Bronchial epithelial cell (primary cell): ENCODE measurements around the gene ZNF860. TPM values are rescaled to one million over a fixed set of nuclear protein-coding genes. Genes with fewer than 3 reads are reported as not detected.
A peak's percentile ranks its signal among the peaks of the same experiment; 100 is the strongest.

ENCODE experiments used
- DNase-seq: peaks from one replicate; pipeline ENCODE4 v3.0.0-alpha.2; 2010; ENCODE audit warnings: low read depth
- FAIRE-seq: peaks from 2 replicates; lab custom pipeline; 2011; peaks lifted over from hg19 to GRCh38; lab: Jason Lieb, UNC
- H3K27me3 ChIP-seq: 2 replicates; pipeline ENCODE4 v1.5.1; 2011; ENCODE audit warnings: low read length; ENCODE audit not compliant: control insufficient read depth, insufficient read depth
- H3K36me3 ChIP-seq: 2 replicates; pipeline ENCODE4 v1.5.1; 2011; ENCODE audit warnings: low read length; ENCODE audit not compliant: control insufficient read depth, insufficient read depth
- H3K4me3 ChIP-seq: 2 replicates; pipeline ENCODE4 v1.5.1; 2011; ENCODE audit warnings: mild to moderate bottlenecking, low read depth, low read length, control low read depth
- CTCF ChIP-seq: IDR thresholded peaks from 2 replicates; pipeline ENCODE4 v1.5.1; 2011; ENCODE audit warnings: mild to moderate bottlenecking, moderate library complexity, low read length, control low read depth, inconsistent platforms; ENCODE audit not compliant: insufficient read depth, severe bottlenecking
- total RNA-seq: library from RNA; depleted of rRNA; stranded (reverse); fragments of >200 nt; gene quantifications from 2 replicates; pipeline ENCODE4 v1.2.1, GENCODE V29; 2014

ZNF860 gene
- total RNA-seq, 1 donor from 2014 or later, result 3.7 TPM

DNA sequence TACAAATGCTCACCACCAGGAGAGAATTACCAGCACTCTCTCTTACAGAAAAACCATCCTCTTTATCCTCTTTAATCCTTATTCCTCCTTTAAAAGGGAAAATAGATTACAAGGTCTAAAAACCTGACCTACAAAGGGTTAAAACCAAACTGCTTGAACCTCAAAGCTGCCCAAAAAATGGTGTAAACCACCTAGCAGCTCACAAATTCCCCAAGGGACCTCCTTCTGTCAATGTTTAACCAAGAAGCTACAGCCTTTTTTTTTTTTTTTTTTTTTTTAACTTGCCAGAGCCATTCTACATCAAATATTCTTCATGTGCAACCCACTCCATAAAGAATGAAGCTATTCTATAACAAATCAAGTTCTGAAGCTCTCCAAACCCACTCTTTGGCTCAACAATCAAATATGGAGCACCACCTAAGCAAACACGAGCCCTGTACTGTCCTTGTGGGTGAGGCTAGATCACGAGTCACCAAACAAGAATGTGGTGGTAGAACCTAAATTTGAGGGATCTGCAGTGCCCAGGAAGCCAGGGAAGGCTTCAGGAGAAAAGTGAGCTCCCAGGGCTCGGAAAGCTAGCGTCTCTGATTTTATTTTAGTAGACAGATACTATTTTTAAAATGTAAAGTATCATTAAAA is 20.6 kb upstream of the ZNF860 start:
- TF ChIP-seq CTCF, result no peak
- DNase-seq, result peak; percentile 70
- H3K27me3 ChIP-seq, result no peaks in the 10 kb centered on the region
- no peaks in the 10 kb centered on the region for H3K36me3 ChIP-seq
- no peak for FAIRE-seq
- H3K4me3 ChIP-seq, result no peak overlapping the region

DNA sequence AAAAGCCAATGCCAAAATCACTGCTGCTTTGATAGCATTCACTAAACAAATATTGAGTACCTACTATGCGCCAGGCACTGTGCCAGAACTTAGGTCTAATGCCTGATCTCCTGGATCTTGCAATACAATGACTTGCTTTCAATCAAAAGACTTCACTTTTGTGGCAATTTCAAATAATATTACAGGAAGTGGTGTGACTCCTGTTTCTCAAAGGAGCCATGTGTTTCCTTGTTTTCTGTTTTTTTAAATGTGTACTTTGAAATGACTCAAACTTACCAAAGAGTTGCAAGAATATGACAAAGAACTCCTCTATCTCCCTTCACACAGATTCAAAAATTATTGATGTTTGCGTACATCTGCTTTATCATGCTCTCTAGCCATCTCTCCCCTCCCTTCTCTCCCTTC is 18.7 kb upstream of the ZNF860 start:
- peak; percentile 78 for DNase-seq
- H3K4me3 ChIP-seq, result no peak overlapping the region
- H3K27me3 ChIP-seq, result no peaks in the 10 kb centered on the region
- no peaks in the 10 kb centered on the region for H3K36me3 ChIP-seq
- TF ChIP-seq CTCF, result no peak
- FAIRE-seq, result no peak

GRCh38 chr3:31966978-31967591 is 14.5 kb upstream of the ZNF860 start:
- FAIRE-seq, result no peak
- H3K27me3 ChIP-seq, result no peaks in the 10 kb centered on the region
- H3K4me3 ChIP-seq, result no peak overlapping the region
- H3K36me3 ChIP-seq, result no peaks in the 10 kb centered on the region
- no peak for DNase-seq
- TF ChIP-seq CTCF, result no peak

DNA sequence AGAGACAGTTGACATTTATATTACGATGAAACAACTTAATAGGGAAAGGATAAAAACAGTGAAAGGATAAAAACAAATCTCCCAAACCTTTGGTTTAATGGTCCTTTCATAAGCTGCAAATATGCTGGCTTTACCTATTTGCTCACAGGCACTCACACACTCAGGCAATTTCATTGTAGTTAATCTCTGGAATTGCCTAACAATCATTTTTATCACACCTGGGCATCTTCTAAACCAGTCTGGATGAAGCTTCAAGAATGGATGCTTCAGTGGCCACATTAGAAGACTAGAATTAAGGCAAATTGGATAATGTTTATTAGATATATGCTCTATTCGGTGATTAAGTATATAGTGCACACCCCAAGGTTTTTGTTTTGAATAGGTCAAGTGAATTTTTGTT is 14.0 kb upstream of the ZNF860 start:
- Histone ChIP-seq H3K27me3 (no peaks in the 10 kb centered on the region), H3K36me3 (no peaks in the 10 kb centered on the region), H3K4me3 (no peak overlapping the region)
- DNase-seq (no peak), FAIRE-seq (no peak)
- no peak for TF ChIP-seq CTCF

DNA sequence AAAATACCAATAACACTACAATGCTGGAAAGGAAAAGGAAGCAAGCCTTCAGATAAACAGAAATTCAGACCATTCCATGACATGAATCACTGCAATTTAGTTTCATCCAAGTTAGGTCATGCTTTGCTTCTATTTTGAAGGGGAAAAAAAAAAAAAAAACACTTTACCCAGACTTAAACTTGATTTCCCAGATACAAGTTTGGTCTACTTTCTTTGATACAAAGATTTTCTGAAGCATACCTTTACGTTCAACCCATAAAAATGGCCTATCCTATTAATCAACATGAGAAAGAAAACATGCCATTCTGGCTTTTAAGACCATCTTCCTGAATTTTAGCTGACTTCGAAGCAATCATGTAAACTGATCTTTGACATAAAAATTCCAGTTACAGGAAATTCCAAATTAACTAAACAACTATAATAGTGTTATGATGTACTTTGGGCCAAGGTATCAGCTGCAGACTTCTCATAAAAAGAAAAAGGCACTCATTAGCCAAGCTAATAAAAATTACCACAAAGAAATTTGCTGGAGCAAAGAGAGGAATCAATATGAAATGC is 13.1 kb upstream of the ZNF860 start:
- H3K27me3 ChIP-seq, result no peaks in the 10 kb centered on the region
- peak; percentile 78 for DNase-seq
- no peaks in the 10 kb centered on the region for H3K36me3 ChIP-seq
- TF ChIP-seq CTCF, result no peak
- H3K4me3 ChIP-seq, result no peak overlapping the region
- FAIRE-seq, result no peak
